NCI-H2227 (cell line): Measurements from ENCODE around the gene RAI1.

Experiments
- DNase-seq: peaks from one replicate; lab custom pipeline; 2025; ENCODE audit not compliant: unreplicated experiment; lab: John Stamatoyannopoulos, UW

The RAI1 gene

GRCh38 chr17:17824783-17825614 lies 143.7 kb downstream of the RAI1 start:
- DNase-seq, result no peak

DNA sequence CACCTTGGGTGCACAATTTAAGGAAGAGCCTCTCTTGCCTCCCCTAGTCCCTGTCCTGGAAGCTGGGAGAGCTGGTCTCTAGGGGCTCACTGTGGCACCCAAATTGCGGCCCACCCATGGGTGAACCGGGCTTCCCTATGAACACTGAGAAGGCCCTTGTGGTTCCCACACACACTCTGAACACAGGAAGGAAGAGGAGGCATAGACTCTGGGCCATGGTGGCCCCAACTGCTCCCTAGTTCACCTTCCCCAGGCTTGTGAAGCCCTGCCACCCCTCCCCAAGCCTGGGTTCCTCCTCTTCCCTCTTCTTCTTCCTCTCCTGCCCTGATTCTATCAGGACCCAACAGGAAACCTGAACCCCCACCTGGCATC lies 145.1 kb downstream of the RAI1 start:
- DNase-seq, result no peak

DNA sequence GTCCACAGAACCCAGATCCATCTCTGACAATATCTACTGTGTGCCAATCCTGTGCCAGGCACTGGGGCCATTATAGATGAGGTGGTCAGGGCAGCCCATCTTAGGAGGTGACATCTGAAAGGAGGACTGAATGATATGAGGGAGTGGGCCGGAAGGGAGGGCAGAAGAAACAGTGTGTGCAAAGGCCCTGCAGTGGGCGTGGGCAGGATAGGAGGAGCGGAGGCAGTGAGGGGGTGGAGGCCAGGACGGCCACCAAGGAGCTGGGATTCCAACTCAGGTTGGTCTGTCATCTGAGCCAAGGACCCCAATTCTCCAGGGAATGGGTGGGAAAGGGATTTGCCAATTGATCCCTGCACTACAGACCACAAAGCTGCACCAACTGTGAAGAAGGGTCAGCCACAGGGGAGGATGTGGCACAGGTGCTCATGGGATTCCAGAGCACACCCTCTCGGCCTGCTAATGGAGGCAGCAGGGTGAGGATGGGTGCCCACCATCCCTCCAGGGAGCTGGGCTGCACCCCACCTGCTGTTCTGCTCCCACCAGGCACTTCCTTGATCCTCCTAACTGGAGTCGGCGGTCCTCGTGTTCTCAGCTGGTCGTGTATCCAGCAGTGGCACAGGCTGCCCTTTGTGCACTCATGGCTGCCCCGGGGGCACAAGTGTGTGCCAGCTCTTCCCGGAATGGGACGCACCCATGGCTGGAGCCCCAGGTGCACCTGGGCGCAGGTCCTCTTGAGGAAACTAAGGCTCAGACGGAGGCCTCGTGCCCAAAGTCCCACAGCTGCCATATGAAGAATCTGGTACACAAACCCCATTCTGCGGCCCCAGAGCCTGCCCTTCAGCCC lies 145.9 kb downstream of the RAI1 start:
- DNase-seq, result no peak

- DNase-seq, result no peak
Observed at GRCh38 chr17:17827826-17828621, 146.8 kb downstream of the RAI1 start.

DNA sequence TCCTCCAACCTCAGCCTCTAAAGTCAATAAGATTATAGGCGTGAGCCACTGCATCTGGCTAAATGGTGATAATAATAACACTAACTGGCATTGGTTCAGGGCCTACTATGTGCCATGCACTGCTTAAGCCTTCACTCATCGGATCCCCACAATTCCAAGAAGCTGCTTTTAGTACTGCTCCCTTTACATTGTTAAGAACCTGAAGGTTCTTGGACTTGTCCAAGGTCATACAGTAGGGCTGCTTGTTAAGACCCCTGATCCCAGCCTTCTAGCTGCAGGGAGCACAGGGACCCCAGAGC lies 149.0 kb downstream of the RAI1 start:
- DNase-seq, result no peak

DNA sequence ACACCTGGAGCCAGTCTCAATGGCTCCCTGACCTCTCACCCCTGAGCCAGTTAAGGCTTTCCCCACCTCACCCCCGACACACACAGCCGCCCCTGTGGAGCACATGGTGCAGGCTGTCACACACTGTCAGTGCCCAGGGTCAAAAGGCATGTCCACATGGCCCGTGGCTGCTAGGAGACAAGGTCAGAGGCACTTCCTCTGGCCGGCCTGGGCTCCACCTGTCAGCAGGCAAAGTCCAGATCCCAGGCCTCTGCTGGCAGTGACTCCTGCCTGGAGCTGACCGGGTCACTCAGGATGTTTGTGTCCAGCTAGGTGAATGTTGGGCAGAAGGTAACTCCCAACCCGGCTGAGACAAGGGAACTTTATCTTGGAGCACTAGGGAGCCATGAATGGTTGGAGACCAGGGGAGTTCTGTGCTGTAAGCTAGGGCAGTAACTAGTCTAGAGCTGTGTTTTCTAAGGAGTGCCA lies 149.5 kb downstream of the RAI1 start:
- no peak for DNase-seq

DNA sequence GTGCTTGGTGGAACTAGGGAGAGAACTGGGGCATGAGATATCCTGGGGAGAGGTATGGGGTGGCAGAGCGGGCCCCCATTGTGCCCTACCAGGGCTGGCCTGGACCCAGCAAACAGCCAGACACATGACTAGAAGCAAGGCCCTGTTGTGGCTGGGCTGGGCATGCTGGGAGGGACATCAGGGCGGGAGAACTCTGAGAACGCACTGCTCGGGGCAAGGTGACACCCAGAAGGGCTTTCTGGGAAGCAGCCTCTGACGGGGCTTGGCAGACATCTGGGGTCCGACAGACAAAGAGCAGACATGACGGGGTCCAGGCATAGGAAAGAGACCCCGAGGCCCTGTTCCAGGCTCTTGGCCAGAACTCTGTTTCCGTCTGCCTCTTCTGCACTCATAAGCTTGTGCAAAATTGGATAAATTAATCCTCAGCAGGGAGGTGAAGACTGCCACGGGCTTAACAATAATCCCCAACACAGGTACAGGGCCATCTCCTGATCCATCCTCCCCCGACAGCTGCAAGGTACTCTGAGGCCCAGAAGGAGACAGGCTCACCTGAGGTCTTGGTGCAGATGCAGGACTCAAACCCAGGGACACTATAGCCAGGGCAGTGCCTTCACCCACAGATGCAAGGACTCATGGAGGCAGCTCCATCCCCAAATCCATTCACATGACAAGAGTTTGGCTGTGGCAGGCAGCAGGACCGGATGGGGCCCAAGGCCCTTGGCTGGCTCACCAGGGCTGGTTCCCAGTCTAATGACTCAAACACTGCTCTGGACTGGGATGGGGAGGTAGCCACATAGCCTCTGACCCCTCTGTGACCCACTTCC lies 150.2 kb downstream of the RAI1 start:
- DNase-seq, result no peak

DNA sequence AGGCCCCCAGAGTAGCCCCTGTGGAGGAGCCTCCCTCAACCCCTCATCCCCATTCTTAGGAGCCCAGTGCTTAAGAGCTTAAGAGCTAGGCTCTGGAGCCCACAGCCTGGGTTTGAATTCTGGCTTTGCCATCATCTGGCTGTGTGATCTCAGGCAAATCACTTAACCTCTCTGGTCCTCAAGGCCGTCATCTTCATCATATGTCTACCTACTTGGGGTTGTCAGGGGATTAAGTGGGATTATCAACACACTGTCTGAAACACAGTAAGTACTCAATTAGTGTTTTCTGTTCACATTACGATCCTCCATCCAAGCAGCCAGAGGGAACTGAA lies 150.7 kb downstream of the RAI1 start:
- no peak for DNase-seq

DNA sequence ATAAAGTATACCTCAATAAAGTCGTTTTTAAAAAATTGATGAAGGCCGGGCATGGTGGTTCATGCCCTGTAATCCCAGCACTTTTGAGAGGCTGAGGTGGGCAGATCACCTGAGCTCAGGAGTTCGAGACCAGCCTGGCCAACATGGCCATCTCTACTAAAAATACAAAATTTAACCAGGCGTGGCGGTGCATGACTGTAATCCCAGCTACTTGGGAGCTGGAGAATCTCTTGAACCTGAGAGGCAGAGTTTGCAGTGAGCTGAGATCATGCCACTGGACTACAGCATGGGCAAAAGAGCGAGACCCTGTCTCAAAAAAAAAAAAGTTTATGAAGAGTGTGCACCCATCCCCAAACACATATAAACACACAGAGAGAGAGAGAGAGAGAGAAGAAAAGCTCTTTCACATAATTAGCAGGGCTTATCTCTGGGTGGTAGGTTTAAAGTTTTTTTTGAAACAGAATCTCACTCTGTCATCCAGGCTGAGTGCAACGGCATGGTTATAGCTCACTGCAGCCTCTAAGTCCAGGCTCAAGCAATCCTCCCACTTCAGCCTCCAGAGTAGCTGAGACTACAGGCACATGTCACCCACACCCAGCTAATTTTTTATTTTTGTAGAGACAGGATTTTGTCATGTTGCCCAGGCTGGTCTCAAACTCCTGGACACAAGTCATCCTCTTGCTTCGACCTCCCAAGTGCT lies 152.6 kb downstream of the RAI1 start:
- DNase-seq, result no peak

DNA sequence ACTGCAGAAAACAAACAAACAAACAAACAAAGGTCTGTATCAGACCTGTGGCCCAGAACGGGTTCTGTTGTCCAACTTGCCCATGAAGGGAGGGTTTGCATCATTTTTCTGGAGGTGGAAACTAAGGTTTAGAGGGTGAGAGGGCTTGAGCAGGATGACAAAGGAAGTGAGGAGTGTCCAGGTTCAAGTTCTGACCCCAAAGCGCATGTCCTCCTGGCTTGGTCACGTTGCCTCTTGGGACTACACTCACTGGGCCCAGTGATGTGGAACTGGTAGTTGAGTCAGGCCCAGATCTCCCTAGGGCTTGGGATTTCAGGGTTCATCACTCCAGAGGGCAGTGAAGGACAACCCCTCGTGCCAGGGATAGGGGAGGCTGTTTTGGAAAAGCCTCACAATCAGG lies 153.7 kb downstream of the RAI1 start:
- DNase-seq, result no peak

DNA sequence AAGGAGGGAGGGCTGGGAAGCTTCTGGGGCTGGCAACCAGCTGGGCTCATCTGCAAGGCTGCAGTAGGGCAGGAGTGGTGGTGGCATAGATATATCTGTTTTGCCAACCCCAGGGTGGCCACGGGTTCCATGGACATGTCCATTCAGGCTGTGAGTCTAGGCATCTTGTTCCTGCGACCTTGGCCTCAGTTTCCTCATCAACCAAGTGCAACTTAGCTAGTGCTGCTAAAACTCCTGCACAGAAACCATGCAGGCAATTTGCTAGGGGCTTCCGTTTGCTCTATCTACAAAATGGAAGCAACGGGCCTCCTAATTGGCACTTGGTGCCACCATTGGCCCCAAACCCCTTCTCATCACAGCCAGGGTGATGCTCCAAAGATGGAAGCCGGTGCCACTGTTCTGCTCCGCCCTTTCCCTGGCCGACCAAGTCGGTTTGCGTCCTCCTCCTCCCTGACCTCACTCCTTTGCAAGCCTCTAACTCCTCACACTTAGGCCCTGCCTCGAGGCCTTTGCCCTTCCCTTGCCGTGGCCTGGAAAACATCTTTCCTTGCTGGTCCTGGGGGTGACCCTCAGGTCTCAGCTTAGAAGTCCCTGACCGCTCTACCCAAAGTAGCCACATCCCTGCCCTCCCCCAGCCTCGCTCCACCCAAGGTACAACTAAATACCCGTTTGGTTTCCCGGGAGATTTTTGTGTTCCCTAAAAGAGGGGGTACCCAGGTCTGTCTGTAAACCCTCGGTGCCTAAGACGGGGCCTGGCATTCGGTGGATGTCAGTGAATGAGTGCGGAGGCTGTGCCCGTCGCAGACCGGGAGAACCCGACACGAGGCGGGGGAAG lies 154.4 kb downstream of the RAI1 start:
- no peak for DNase-seq

DNA sequence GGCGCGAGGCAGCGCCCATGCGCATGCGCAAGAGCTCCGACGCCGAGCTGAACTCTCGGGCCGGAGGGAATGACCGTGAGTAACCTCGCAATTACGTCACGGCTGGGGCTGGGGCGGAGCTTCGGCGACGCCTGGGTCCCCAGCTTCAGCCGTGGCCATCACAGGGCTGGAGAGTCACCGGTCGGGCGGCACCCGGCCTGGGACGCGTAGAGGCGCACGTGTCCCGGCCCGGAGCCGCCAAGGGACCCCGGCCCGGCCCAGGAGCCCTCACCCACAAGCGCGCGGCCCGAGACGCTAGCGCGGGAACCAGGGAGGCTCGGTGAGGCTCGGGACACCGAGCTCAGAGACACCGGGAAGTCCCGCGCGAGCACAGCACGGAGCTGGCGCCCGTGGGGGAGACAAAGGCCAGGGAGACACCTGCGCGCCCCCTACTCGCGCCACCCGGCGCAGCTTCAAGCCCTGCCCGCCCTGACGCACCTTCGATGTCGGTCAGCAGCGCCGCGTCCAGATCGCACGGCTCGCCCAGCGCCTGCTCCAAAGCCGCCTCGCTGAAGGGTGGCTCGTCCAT lies 155.1 kb downstream of the RAI1 start:
- DNase-seq, result peak; percentile 97

DNA sequence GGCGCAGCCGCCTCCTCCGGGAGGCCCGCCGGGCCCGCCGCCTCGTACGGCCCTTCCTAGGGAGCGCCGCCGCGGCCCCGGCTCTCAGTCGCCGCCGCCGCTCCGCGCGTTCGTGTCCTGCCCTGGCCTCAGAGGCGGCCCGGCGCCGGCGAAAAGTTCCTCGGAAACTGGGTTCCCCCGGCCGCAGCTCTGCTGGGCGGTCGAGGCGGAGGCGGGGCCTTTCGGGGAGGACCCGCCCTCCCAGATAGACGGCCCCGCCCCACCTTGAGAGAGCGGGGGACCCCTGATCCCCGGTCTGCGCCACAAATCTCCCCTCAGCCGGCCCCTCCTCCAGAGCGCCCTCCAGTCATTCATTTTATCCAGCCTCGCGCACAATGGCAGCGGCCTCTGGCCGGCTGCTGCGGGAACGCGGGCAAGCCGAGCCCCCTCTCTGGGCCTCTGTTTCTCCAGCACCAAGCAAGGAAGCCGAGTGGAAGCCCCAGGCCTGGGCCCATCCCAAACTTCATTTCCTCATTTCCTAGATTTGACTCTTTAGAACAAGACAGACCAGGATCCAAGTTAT lies 155.6 kb downstream of the RAI1 start, which contains the start of gene SREBF1:
Gene SREBF1 (minus strand): TSS at position 169 of the 562 bp plus-strand sequence. CDS start 169 bp downstream, outside the sequence.
- DNase-seq, result peak; percentile 52

- DNase-seq, result no peak
Observed at GRCh38 chr17:17837380-17837821, 156.1 kb downstream of the RAI1 start.

- DNase-seq, result no peak
Observed at GRCh38 chr17:17837966-17838962, 157.0 kb downstream of the RAI1 start.

DNA sequence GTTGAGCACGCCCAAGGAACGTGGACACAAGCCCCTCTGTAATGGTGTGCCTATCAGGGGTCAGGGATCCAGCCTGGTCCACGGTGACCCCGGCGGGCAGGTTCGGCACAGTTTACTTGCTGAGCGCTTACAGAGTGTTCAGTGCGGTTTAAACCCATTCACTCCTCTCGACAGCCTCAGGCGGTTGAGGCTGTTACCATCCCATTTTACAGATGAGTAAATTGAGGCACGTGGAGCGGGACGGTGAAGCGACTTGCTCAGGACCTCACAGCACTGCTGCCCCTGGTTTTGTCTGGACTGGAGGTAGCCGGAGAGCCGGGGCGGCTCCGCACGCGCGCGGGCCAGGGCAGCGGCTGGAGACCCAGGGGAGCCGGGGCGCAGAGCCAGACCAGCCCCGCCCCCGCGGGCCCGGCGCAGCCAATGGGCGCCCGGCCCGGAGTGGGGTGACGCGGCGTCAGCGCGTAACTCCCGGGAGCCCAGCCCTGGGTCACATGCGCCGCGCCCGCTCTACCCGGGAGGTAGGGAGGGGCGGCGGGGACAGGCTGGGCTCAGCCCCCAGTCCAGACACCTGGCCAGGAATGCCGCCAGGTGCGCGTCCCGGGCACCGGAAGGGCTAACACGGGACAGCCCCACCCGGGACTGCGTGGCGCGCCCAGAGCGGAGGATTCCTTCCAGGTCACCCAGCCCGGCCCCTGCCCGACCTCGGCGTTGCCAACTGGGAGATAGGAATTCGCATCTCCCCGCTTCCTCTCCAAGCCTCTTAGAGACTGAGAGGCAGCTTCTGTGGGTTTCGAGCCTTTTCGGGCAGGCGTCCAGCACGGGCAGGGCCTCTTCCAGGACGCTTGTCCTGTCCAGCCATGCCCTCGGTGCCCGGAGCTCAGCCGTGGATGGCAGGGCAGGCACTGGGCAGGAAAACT lies 158.8 kb downstream of the RAI1 start:
- no peak for DNase-seq
